DND-41 (cell line): ENCODE measurements around the gene OPALIN.

Experiments used
- ATAC-seq: fragments of 200-7000 bp; cut with Tn5 transposase; 3 replicates; pipeline ENCODE4 v1.9.1; 2021; ENCODE audit warnings: low read depth; ENCODE audit not compliant: insufficient read depth
- DNase-seq: peaks from one replicate; pipeline ENCODE4 v3.0.0-alpha.2; 2020
- H2AFZ ChIP-seq: 2 replicates; pipeline ENCODE4 v1.6.0; 2012; ENCODE audit warnings: low read depth, low read length
- H3K27ac ChIP-seq: 2 replicates; pipeline ENCODE4 v1.5.1; 2012; ENCODE audit warnings: low read length, inconsistent platforms
- H3K27me3 ChIP-seq: fragments of 200-600 bp; sonication (generic); 2 replicates; pipeline ENCODE4 v1.6.0; 2012; ENCODE audit warnings: low read length, mild to moderate bottlenecking, inconsistent platforms; ENCODE audit not compliant: insufficient read depth, poor library complexity
- H3K36me3 ChIP-seq: 2 replicates; pipeline ENCODE4 v1.5.1; 2012; ENCODE audit warnings: low read length, inconsistent platforms; ENCODE audit not compliant: insufficient read depth
- H3K4me1 ChIP-seq: 2 replicates; pipeline ENCODE4 v1.5.1; 2012; ENCODE audit warnings: mild to moderate bottlenecking, low read length; ENCODE audit not compliant: insufficient read depth
- H3K4me2 ChIP-seq: 2 replicates; pipeline ENCODE4 v1.6.0; 2012; ENCODE audit warnings: mild to moderate bottlenecking, moderate library complexity, low read length, inconsistent platforms; ENCODE audit not compliant: insufficient read depth
- H3K4me3 ChIP-seq, 2 experiments: fragments of 200-600 bp in 1 of 2; shearing (Covaris generic) in 1 of 2; 2 replicates each; pipeline ENCODE4 v1.5.1; 2012 to 2016; ENCODE audit warnings: inconsistent platforms in 2 of 2, low read length in 2 of 2, mild to moderate bottlenecking in 2 of 2, low read depth in 1 of 2, moderate library complexity in 1 of 2
- H3K79me2 ChIP-seq: 2 replicates; pipeline ENCODE4 v1.6.0; 2012; ENCODE audit warnings: low read length, inconsistent platforms; ENCODE audit not compliant: insufficient read depth
- H3K9ac ChIP-seq: 2 replicates; pipeline ENCODE4 v1.6.0; 2012; ENCODE audit warnings: low read depth, mild to moderate bottlenecking, inconsistent platforms, low read length, moderate library complexity
- H3K9me3 ChIP-seq: 2 replicates; pipeline ENCODE4 v1.5.1; 2012; ENCODE audit warnings: low read length, moderate library complexity, mild to moderate bottlenecking, inconsistent platforms; ENCODE audit not compliant: insufficient read depth, severe bottlenecking
- H4K20me1 ChIP-seq: 2 replicates; pipeline ENCODE4 v1.6.0; 2012; ENCODE audit warnings: low read length; ENCODE audit not compliant: insufficient read depth
- EZH2 ChIP-seq: IDR thresholded peaks from 3 replicates; pipeline ENCODE4 v1.6.1; 2012; ENCODE audit warnings: borderline replicate concordance, low read depth, mild to moderate bottlenecking, moderate library complexity, low read length, inconsistent platforms; ENCODE audit not compliant: severe bottlenecking
- TF ChIP-seq, protein P1 (sequence below): IDR thresholded peaks from 2 replicates; pipeline ENCODE4 v1.5.1; 2012; ENCODE audit warnings: borderline replicate concordance, low read length, moderate library complexity, mild to moderate bottlenecking; ENCODE audit not compliant: poor library complexity, severe bottlenecking; ENCODE audit errors: extremely low read depth

The OPALIN gene

DNA sequence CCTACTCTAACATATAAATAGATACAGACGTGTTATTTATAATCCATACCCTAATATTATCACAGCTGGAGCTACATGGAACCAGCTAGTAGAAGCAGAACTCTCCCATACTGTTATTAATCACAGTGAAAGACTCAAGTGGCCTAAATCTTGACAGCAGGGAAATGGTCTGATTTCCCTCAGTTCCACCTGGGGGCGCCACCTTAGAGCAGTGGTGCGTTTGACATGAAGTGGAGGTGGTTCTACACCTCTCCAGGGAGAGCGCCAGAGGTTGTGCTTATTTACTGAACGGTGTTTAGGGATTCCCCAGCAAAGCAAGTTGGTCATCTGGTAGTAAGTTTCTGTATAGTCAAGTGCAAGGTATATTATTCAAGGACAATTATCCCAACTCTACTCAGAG, 37.0 kb downstream of the OPALIN start:
- no peak overlapping the region for H3K4me2 ChIP-seq
- no peak overlapping the region for H3K9ac ChIP-seq
- no peak overlapping the region for H3K27ac ChIP-seq
- H3K9me3 ChIP-seq: no peaks in the 10 kb centered on the region
- H3K4me3 ChIP-seq: no peak overlapping the region
- no peaks in the 10 kb centered on the region for H3K27me3 ChIP-seq
- ATAC-seq (no peak), DNase-seq (no peak)
- no peaks in the 10 kb centered on the region for H3K4me1 ChIP-seq
- peaks cover 94% of the 10 kb centered on the region for H3K36me3 ChIP-seq
- no peak for TF ChIP-seq EZH2
- TF ChIP-seq, protein P1, sequence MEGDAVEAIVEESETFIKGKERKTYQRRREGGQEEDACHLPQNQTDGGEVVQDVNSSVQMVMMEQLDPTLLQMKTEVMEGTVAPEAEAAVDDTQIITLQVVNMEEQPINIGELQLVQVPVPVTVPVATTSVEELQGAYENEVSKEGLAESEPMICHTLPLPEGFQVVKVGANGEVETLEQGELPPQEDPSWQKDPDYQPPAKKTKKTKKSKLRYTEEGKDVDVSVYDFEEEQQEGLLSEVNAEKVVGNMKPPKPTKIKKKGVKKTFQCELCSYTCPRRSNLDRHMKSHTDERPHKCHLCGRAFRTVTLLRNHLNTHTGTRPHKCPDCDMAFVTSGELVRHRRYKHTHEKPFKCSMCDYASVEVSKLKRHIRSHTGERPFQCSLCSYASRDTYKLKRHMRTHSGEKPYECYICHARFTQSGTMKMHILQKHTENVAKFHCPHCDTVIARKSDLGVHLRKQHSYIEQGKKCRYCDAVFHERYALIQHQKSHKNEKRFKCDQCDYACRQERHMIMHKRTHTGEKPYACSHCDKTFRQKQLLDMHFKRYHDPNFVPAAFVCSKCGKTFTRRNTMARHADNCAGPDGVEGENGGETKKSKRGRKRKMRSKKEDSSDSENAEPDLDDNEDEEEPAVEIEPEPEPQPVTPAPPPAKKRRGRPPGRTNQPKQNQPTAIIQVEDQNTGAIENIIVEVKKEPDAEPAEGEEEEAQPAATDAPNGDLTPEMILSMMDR: peak; percentile 46
- H3K79me2 ChIP-seq: peaks cover 4% of the 10 kb centered on the region; the same call in 1 of the 2 replicates
- H4K20me1 ChIP-seq: no peaks in the 10 kb centered on the region; the same call in 1 of the 2 replicates
- H2AFZ ChIP-seq: no peak overlapping the region

DNA sequence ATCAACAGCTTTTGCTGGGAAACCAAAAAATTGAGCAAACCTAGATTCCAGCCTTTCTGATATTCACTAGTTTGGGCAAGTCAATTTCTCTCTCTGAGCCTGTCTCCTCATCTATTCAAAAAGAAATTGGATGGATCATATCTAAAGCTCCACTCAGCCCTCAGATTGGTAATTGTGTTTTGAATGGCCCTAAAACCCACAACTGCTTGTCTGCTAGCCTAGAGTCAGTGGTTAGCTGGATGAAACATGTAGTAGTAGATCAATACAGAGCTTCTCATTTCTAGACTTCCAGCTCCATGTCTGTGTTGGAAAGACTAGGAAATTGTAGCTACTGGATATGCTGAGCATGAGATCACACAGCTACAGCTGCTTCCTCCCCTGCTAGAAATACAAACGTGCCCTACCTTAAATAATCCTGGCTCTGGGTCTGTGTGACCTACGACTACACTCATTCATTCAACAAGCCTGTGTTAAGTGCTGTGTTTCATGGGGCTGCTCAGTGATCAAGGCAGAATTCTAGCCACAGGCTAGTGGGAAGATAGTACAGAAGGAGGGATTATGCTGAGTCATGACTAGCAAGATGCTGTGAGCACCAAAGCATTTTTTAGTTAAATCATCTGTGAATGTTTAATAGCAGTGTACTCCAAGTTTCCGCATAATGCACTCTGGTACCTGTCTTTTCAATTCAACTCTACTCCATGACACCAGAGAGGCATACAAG, 38.9 kb downstream of the OPALIN start:
- Histone ChIP-seq H2AFZ (no peak overlapping the region), H3K9me3 (no peaks in the 10 kb centered on the region), H3K9ac (no peak overlapping the region), H3K4me3 (no peak overlapping the region), H3K4me2 (no peak overlapping the region), H4K20me1 (no peaks in the 10 kb centered on the region; the same call in 1 of the 2 replicates), H3K4me1 (peaks cover 12% of the 10 kb centered on the region), H3K27me3 (no peaks in the 10 kb centered on the region), H3K27ac (no peak overlapping the region; the same call in 1 of the 2 replicates), H3K36me3 (peaks cover 88% of the 10 kb centered on the region), H3K79me2 (peaks cover 21% of the 10 kb centered on the region)
- no peak for TF ChIP-seq EZH2
- TF ChIP-seq, protein P1: no peak
- ATAC-seq: no peak
- no peak for DNase-seq

DNA sequence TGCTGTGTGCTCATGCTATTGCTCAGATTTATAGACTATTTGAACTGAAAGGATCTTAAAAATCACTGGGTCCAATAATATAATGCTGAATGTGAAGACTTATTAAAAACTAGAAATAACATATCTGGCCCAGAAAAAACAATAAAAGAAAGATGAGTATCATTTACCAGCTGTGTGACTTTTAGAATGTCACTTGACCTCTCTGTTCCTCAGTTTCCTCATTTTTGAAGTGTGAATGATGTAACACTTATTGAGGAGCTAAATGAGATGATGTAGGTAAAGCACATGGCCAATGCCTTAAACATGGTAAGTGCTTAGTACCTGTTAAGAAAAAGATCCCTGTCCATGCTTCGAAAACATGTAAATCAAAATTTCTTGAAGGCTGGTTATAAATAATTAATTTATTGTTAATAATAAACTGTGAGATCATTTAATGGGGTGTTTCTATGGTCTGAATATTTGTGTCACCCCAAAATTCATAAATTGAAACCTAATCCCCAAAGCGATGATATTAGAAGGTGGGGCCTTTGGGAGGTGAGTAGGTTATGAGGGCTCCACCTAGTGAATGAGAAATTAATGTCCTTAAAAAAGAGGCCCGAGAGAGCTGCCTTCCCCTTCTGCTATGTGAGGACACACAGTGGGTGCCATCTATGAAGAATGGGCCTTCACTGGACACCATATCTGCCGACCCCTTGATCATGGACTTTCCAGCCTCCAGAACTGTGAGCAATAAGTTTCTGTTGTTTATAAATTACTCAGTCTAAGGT, 41.6 kb downstream of the OPALIN start:
- ATAC-seq (no peak), DNase-seq (no peak)
- Histone ChIP-seq H3K9ac (no peak overlapping the region), H3K4me1 (peaks cover 37% of the 10 kb centered on the region), H3K27ac (no peak overlapping the region), H3K36me3 (peaks cover 61% of the 10 kb centered on the region), H3K79me2 (peaks cover 41% of the 10 kb centered on the region), H4K20me1 (no peaks in the 10 kb centered on the region), H3K27me3 (no peaks in the 10 kb centered on the region), H3K9me3 (no peaks in the 10 kb centered on the region), H2AFZ (no peak overlapping the region), H3K4me2 (no peak overlapping the region), H3K4me3 (no peak overlapping the region)
- no peak for TF ChIP-seq EZH2
- TF ChIP-seq, protein P1: peak; percentile 26
